SK-MEL-5 (cell line): ENCODE results near the gene USP22. TPM values are rescaled to one million over a fixed set of nuclear protein-coding genes. Genes with fewer than 3 reads are reported as not detected.

Experiments
- DNase-seq: peaks from one replicate; pipeline ENCODE4 v3.0.0-alpha.2; 2016; ENCODE audit warnings: low read depth, low spot score
- in situ Hi-C: cut with HindIII; loops from 2 replicates; pipeline ENCODE4 v1.10.0; 2016; ENCODE audit warnings: low sequenced_read_pairs, high pct_unique_total_duplicates, low pct_unique_long_range_greater_than_20kb
- total RNA-seq: library from RNA; depleted of rRNA; stranded (reverse); fragments of >200 nt; shearing (Covaris generic); gene quantifications from 2 replicates; pipeline ENCODE4 v1.2.3, GENCODE V29; 2014

Gene USP22
- total RNA-seq, 1 experiment from 2014 or later, result 210 TPM

DNA sequence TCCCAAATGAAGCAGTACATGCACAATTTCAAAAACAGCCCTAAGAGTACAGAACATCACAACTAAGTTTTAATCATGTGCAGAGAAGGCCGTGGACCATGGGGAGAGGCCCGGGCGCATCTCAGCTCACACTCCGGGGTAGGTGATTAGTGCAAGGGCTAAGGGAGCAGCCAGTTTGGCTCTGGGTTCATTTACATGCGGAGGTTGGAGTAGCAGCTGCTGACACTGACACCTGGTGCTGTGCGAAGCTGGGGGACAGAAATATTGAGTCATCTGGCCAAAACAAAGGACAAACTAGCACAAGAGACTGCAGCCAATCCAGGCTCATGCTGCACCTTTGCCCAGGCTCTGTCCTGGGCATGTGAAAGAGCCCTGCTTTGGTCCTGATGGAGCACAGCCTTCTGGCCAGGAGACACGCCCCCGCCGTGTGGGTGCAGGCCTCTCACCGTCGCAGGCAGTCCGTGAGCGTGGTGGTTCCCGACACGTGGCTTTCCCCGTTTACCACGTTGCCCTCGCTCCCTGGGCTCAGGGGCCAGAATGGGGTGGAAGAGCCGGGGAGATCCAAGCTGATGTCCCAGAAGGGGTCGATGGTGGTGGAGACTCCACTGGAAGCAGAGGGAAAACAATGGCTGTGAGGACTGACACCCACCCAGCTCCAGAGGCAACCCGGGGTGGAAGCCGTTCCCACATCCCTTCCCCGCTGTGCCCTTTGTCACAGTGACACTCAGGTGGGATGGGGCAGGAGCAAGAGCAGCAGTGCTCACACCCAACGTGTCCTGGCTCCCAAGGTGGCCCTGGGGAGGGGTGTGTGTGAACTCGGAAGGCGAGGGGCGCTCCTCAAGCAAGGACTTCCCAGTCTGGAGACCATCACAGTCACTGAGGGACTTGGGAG is 31.9 kb downstream of the USP22 start:
- in situ Hi-C loops, result no loop called here
- no peak for DNase-seq

DNA sequence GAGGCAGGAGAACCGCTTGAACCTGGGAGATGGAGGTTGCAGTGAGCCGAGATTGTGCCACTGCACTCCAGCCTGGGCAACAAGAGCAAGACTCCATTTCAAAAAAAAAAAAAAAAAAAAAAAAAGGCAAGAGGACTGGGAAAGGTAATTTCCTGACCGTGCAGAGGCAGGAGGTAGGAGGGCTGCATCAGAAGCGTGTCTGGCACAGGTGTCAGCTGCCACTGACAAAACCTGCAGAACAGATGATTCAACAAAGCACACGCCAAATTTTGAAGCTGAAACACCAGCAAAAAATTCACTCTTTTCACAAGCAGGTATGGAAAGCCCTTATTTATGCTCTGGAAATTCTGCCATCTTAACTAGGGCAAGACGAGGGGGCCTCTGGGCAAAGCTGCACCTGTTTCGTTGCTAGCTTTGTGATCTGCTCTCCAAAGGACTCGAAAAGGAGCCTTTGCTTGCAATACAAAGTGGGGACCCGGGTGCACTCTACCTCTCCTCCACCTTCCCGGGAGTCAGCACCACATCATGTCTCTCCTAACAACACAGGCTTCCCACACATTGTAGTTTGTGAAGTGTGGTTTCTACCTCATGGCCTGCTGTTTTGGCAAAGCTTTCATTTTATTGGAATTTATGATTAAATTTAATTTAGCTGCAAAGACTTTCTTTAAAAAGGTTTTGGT is 33.7 kb downstream of the USP22 start:
- no peak for DNase-seq
- in situ Hi-C loops, result no loop called here

DNA sequence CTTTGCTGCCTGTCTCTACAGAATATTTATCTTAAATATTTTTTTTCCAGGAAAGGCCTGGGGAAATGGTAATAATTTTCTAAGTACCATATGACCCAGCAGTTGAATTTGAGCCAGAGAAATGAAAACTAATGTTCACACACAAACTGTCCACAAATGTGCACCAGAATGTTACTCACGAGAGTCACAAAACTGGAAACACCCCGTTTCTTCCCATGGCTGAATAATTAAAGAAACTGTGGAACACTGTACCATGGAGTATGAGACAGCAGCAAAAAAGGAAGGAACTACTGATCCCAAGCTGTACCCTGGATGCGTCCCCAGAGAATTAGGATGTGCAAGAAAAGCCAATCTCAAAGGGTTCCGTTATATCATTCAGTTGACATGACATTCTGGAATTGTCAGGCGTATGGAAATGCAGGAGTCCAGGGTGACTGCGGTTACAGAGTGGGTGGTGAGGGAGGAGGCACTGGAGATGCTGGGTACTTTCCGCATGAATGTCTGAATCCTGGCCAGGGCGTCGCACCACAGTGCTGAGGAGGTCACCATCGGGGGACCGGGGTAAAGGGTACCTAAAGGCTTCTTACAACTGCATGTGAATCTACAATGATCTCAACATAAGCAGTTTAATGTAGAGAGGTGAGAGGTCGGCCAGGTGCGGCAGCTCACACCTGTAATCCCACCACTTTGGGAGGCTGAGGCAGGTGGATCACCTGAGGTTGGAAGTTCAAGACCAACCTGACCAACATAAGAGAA is 34.5 kb downstream of the USP22 start:
- DNase-seq, result no peak
- in situ Hi-C loops, result no loop called here

DNA sequence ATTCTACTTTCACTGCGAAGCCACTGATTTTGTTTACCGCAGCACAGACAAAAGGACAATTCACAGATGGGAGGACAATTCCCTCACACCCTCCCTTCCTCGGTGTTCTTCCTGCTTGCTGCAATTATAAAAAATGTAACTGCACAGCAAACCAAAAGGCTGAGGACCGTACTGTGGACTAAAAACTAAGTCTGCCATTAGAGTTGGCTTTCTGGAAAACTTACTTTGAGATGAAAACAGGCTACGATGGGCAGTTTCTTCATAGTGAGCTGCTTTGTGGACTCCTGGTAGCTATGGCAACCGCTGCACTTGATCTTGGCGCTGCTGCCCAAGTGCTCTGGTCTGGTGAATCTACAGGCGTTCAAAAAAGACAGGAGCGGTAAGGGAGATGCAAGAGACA is 35.2 kb downstream of the USP22 start:
- in situ Hi-C loops, result no loop called here

DNA sequence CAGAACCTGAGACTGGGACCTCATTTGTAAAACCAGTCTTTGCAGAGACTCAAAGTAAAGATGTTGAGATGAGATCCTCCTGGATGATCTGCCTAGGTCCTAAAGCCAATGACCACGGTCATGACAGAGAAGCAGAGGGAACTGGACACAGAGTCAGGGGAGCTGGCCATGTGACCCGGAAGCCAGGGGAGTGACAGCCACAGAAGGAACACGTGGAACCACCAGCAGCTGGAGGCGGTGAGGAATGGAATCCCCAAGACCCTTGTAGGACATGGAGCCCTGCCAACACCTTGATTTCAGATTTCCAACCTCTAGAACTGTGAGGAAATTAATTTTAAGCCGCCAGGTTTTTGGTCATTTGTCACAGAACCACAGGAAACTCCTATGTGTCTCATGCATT is 37.0 kb downstream of the USP22 start:
- DNase-seq, result no peak
- in situ Hi-C loops, result no loop called here

More for the DNA sequence above, 35.2 kb downstream of the USP22 start:
- DNase-seq, result no peak

DNA sequence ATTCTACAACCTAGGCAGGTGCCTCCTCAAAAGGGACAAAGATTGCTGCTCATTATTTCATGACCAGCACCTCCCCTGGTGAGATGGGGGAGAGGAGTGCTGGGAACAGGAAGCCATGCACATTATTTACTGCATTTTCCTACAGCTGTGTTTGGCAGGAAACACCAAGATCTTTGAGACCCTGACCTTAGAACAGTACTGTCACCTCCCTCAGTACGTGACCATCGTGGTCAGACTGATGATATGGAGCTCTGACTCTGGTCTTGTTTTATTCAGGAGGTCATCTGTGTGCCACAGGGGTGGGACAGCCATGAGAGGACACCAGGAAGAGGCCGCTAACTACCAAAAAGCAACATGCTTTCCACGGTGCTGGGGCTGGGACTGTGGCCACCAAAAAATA is 37.4 kb downstream of the USP22 start:
- DNase-seq, result no peak
- in situ Hi-C loops, result no loop called here

DNA sequence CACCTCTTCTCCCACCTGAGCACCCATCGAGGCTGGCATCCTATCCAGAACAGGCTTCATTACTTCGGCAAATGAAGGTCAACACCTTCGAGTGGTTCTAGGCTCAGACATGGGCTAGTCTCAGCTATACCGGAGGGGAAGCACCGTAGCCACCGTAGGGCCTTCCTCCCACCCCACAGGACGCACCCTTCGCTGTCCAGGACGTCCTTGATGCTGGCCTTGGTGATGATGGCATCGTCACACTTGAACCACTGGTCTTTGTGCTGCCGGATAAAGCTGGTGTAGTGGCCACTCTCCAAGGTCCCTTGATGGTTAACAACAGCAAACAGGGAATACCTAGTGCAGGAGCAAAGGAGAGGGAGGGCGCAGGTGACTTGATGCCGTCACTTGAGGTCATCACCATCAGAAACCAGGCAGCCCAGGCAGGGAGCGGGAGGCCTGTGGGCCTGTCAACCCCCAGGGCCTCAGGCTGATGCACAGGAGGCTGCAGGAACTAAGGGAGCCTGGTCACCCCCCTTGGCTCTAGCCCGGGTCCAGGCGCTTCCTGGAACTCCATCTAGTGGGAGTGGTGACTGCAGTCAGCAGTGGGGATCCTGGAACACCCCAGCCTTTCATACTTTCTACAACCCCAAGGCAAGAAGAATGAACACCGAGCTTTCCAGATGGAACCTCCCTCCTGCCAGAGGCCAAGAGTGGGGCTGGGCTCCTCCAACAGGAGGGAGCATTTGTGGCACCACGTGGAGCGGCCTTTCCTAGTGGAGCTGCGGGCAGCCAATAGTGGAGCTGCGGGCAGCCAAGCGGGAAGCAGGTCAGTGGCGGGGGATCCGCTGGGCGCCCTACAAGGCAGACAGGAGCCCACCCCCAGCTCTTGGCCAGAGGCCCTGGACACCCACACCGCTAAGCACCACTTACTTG is 38.5 kb downstream of the USP22 start:
- in situ Hi-C loops, result no loop called here
- no peak for DNase-seq

DNA sequence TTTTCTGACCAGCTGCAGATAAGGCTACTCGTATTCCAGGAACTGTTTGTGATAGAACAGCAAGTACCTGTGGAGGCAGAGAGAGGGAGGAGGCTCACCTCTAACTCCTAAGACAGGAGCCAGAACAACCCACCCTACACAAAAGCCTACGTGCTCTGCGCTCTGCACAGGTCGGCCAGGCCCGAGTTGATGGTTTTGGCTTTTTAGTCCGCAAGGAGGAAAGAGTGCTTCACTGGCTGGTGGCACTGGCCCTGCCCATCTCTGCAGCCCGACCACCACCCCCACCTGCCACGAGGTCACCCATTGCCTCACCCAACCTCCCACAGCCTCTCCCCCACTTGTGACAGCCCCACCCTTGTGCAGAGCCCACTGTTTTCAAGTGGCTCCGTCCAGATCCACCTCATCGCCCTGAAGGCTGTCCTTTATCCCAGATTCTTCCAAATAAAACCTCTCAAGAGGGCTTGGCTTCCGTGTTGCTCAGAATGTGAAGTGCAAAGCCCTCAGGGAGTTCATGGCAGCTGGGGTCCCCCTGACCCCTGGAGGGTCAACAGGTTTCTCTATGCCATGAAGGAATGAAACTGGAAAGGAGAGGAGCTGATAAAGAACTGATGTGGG is 39.7 kb downstream of the USP22 start:
- in situ Hi-C loops, result no loop called here

DNA sequence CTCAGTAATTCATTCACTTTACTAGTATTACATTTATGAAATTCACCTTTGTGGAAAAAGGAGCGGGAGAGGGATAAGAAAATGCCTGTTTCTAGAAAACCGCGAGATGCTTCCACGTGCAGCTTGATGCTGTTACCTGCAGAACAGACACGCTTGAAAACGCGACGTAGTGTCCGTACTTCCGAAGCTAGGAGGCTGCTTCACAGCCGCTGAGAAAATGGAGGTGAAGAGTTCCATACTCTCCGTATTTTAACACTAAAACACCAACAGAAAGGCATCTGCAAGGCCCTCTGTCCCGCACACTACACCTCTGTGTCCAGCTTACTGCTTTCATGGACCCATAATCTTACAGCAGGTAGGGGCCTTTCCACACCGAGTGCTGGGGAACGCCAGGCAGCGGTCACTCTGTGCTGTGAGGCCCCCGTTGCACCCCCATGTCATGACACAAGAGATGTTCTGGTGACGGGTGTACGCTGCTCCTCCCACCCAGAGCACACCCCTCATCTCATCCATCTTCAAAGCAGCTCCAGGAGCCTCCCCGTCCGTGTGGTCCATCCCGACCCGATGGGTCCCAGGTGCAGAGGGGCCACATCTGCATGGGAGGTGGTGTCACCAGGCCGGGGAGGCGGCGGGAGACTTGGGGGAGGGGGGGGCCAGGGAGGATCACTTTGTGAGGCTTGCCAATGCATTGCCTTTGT is 40.4 kb downstream of the USP22 start:
- in situ Hi-C loops, result no loop called here
- DNase-seq, result no peak

More for the DNA sequence above, 39.7 kb downstream of the USP22 start:
- DNase-seq, result no peak

DNA sequence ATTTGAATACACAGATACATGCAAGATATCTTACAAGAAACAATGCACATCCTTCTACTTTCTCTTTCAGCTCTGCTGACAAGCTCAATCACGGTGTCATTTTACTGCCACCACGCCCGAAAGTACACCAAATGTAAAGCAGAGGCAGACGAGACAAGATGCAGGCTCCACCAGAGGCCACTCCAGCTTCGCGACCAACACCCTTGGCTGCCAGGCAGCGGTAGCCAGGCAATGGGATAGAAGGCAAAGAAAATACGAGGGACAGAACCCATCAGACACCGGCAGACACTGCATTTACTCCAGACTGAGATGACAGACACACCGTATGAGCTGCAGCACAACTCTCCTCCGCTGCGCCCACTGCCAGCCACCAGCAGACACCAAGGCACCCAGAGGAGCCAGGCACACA is 41.0 kb downstream of the USP22 start:
- no peak for DNase-seq
- in situ Hi-C loops, result no loop called here

DNA sequence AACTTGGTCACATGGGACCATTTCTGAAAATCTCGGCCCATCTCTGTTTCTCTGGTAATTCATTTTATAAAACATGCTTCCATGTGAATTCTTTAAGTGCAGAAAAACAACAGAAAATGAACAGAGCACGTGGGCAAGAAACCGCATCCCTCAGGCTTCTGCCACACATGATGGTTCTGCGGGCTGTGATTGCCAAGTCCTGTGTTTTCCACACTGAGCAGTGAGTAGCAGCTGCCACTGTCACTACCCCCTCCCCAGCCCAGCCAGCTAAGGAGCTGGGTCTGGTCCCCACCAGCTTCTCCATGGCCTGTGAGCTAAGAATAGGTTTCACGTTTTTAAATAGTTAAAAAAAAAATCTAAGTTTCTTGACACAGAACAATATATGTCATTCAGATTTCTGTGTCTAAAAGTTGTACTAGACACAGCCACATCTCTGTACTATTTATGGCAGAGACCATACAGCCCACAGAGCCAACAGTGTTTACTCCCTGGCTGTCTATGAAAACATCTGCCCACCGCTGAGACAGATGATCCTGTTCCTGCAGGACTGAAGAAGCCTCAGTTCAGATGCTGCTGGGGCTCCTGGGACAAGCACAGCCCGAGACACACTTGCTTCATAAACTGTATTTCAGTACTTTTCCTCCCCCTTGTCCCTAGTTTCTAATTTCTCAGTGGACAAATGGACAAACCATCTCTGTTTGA is 41.5 kb downstream of the USP22 start:
- DNase-seq, result peak; percentile 44
- in situ Hi-C loops, result no loop called here

DNA sequence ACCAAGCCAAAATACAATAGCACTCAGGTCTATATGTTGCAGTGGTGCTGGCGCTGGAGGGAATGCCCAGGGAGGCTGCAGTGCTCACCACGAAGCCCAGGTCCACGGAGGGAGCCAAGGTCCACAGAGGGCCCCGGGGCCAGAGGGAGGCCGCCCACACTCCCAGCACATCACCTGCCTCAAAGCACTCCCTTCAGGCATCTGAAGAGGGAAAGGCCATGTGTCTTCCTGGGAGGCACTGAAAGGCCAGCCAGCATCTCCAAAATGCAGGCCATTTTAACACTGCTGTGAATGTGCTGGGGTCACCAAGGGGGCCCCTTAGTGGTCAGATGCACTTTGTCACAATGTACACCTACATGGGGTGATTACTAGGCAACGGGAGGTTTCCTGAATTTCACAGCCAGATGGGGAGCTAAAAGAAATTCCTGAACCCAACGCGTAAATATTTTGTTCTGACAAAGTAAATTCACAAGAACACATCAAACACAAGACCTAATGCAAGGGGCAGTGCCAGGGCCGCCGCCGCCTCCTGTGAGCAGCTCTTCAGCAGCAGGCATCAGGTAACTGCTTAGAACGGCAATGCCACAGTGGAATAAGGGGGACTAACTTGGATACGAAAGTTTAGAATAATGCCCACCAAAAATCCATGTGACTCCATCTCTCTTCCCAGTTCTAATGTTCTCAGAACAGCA is 42.8 kb downstream of the USP22 start:
- in situ Hi-C loops, result no loop called here
- DNase-seq, result no peak

DNA sequence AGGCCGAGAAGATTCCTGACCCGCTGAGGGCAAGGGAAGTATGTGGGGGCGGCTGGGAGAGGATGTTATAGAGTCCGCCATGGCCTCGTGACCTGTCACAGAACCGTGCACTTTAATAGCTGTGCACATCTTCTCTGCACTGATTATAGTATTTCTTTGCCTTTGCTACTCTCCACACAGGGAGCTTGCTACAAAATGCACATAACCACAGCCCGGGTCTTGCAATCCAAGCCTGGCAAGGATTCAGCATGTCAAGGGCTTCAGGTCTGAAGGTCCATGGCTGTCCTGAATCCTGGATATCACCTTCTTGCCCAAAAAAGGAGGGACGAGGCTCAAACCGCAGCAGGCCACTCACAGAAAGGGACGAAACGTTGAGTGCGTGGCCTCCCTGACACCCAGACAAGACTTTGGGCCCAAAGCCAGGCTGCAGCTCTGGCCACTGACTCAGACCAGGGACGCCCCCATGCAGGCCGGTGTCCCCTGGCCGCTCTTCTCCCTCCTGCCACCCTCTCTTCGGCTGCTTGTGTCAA is 43.7 kb downstream of the USP22 start:
- no peak for DNase-seq
- in situ Hi-C loops, result no loop called here

DNA sequence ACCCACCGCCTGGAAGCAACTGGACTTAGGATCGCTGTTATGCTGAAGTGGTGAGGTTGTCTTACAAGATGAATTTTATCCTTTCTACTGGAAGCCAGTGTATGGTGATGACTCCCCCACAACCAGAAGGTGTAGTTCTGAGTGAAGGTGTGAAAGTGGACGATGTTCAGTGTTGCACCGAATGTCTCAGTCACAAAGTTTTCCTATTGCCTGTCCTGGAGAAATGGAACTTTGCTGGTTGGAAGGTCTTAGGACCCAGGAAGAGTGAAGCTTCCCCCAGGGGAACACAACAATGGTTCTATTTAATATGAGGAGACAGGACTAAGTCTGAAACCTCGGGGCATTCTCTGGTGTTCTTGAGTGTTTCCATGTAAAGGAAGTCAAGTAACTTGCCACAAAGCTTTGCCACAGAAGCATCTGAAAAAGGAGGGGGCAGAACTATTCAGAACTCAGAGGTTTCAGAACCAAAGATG is 44.2 kb downstream of the USP22 start:
- in situ Hi-C loops, result no loop called here
- DNase-seq, result peak; percentile 89
